ENCODE data around the gene PLAAT4.

DNA sequence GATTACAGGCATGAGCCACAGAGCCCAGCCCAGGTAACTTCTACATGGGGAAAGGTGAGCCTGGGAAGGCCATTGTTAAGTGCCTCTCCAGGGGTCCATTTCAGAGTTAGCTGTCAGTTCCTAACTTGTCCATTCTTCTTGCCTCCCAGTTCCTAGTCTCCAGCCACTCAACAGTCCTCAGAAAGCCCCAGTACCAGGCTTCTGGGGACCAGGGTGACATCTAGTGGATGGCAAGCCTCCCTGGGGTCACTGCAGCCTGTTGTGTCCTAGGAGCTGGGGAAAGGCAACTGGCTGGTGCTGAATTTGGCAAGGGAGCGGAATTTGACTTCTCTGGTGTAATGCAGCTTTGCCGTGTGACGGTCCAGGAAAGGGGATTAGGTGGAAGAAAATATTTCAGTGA lies 28.6 kb upstream of the PLAAT4 start:
- no peak for TF ChIP-seq EZH2 (IDR thresholded peaks at IDR 0.05; ENCODE audit: insufficient read depth, poor library complexity, severe bottlenecking)
- TF ChIP-seq EZH2phosphoT487 (IDR thresholded peaks at IDR 0.05; ENCODE audit: insufficient read depth, low read depth) = no peak
